Epidermal melanocyte (primary cell): ENCODE data around the gene HRH2.

Experiments used
- DNase-seq: peaks from one replicate; pipeline ENCODE4 v3.0.0; 2011; ENCODE audit warnings: low spot score; ENCODE audit not compliant: insufficient read length

HRH2 gene

DNA sequence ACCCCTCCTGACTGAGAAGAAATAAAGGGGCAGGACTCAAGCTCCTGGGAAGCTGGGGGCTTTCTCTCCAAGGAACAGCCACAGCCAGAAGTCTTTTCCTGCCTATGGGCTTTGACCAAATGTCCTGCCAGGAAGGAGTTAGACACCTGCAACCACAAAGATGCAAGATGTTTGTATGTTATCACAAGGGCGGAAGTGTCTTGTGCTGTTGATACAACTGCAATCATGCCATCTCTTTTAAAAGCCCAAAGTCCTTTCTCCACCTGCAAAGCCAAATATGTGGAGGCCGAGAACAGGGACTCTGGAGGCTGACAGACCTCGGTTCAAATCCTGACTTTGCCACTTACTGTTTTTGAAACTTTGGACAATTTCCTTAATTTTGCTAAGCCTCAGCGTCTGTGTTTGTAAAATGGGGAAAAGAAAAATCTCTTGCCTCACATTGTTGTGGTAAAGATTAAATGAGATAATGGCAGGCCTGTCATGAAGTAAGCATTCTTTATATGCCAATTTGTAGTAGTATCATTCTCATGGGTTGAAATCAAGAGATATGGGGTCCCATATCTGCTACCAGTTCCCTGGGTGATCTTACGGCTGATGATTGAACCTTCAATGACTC lies 17.0 kb downstream of the HRH2 start:
- DNase-seq, result no peak

GRCh38 chr5:175675873-175676272 lies 18.0 kb downstream of the HRH2 start:
- DNase-seq, result no peak

GRCh38 chr5:175677571-175677970 lies 19.7 kb downstream of the HRH2 start:
- no peak for DNase-seq

GRCh38 chr5:175678074-175678473 lies 20.2 kb downstream of the HRH2 start:
- DNase-seq, result no peak

- no peak for DNase-seq
Measured at GRCh38 chr5:175679411-175679810, 21.5 kb downstream of the HRH2 start.

GRCh38 chr5:175680020-175680419 lies 22.1 kb downstream of the HRH2 start:
- DNase-seq, result no peak

DNA sequence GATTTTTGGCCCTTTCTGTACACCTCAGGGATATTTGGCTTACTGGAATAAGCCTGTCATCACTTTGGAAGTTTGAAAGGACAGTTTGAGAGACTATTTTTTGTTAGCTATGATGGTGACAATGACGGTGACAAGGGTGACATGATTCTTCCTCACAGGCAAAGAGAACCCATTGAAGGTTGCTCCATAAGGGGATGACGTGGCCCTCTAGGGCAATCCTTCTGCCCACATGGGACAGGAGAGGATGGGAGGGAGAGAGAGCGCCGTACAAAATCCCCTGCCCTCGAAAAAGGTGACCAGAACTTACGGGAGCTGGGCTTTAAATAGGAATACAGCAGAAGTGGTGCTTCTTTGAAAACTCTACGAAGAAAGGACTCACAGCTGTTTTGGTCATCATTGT lies 22.6 kb downstream of the HRH2 start:
- DNase-seq, result no peak

- DNase-seq, result no peak
Measured at GRCh38 chr5:175681045-175681967, 23.4 kb downstream of the HRH2 start.

DNA sequence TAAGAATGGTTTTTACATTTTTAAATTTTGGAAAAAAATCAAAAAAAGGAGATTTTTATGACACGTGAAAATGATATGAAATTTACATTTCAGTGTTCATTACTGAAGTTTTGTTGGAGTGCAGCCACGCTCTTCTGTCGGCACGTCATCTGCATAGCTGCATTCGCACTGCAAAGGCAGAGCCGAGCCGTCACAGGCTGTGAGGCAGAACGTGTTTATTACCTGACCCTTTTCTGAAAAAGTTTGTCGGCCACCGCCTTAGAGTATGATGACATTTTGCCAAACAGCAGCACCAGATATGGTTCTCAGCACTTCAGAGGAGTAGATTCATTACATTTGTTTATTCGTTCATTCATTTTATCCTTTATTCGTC lies 24.1 kb downstream of the HRH2 start:
- DNase-seq, result no peak

DNA sequence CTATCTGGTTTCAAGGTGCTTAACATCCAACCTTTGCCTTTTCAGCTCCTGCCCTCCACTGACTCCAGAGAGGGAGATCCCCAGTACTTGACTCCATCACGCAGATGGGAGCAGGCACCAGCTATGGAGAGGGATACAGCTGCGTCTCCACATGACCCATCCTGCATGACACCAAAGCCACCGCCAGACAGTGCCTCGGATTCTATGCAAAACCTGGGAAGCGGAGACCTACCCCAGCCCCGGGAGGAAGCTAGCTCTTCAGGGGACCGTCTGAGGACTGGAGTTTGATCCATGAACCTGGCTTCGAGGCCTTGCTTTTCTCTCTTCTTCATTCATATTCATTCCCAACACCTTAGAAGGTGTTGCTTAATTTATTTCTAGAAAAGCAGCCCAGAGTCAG lies 24.8 kb downstream of the HRH2 start:
- no peak for DNase-seq

- DNase-seq, result no peak
Measured at GRCh38 chr5:175683231-175683630, 25.4 kb downstream of the HRH2 start.

DNA sequence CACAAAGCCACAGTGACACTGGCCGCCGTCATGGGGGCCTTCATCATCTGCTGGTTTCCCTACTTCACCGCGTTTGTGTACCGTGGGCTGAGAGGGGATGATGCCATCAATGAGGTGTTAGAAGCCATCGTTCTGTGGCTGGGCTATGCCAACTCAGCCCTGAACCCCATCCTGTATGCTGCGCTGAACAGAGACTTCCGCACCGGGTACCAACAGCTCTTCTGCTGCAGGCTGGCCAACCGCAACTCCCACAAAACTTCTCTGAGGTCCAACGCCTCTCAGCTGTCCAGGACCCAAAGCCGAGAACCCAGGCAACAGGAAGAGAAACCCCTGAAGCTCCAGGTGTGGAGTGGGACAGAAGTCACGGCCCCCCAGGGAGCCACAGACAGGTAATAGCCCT lies 26.1 kb downstream of the HRH2 start:
- DNase-seq, result no peak

DNA sequence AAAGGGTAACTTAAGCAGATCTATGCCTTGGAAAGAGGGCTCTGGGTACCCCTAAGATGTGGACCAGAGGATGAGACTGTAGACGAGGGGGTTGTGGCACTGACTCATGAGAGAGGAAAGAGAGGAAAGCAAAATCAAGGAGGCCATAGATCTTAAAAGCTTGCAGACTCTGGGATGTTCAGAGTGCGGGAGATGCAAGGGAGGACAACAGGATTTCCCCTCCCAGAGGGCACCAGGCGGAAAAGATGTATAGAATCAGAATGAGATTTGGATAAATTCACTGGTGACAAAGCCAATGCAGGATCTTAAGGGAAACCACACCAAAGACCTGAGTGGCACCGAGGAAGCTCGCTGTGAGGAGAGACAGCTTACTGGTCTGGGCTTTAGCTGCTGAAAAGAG lies 27.1 kb downstream of the HRH2 start:
- DNase-seq, result no peak

- DNase-seq, result no peak
Measured at GRCh38 chr5:175685701-175686350, 28.0 kb downstream of the HRH2 start.

DNA sequence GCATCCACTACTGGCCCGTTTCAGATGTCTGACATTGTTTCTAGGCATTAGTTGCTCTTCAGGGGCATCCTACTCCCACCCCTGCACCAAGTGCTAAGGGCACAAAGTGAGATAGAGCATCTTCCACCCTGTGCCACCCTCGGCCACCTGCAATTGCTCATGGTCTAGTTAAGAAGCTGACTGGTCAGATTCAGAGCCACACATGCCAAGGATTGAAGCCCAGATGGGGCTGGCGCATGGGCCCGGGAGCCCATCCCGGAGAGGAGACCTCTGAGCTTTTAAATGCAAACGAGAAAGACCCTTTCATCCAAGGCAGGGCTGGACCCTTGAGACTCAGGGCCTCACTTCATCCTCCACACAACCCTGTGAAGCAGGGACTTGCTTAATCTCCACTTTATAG lies 28.5 kb downstream of the HRH2 start:
- no peak for DNase-seq

- DNase-seq, result no peak
Measured at GRCh38 chr5:175686826-175687225, 29.0 kb downstream of the HRH2 start.

GRCh38 chr5:175687231-175687701 lies 29.4 kb downstream of the HRH2 start:
- DNase-seq, result no peak

- DNase-seq, result no peak
Measured at GRCh38 chr5:175688352-175689146, 30.7 kb downstream of the HRH2 start.

- DNase-seq, result no peak
Measured at GRCh38 chr5:175689147-175689991, 31.5 kb downstream of the HRH2 start.

DNA sequence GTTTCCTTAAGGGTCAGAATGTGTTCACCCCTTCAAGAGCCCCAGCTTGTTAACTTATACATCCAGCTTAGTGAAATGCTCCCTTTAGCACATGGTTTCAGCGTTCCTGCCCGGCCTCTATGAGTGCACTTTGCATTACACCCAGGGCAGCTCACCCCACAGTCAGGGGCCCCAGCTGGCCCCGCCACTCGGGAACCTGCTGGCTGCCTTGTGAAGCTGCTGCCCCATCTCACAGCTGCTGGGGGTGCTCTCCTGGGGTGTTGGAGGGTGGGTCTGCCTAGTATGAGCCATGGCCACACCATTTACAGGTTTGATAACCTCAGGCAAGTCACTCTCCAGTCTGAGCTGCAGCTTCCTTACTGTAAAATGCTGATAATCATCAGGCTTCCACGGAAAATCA lies 32.2 kb downstream of the HRH2 start:
- no peak for DNase-seq

DNA sequence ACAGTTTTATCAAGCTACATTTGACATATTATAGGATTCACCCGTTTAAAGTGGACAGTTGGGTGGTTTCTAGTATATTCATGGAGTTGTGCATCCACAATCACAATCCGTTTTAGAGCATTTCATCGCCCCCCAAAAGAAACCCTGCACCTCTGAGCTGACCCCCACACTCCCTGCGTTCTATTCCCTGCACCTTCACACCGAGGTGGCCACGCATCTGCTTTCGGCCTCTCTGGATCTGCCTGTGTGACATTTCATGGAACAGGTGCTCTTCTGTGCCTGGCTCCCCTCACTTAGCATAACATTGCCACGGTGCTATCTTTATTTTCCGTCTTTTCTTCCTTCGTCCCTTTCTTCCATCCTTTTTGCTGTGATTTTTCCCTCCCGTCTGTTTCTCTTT lies 32.7 kb downstream of the HRH2 start:
- DNase-seq, result no peak
